ENCODE data around the gene CCDC174.

Gene CCDC174

DNA sequence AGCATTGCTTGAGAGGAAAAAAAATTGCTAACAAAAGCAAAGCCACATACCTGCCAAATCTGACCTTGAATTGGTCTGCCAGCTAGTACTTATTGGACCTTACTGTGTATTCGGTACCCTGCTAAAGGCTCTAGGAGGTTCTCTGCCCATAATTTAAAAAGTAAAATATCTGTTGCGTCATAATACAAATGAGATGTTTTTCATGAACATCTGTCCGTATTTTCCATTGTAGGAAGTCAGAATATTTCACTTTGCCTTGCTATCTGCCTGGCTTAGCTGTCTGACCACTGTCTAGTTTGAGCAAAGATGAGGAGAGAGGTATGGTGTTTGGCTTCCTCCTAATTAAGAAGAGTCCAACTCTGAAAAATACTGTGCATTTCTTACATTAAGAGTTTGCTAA lies 12.6 kb downstream of the CCDC174 start:
- H3K79me2 ChIP-seq (ENCODE audit: insufficient read depth, low read depth): no peaks in the 10 kb centered on the region
- no peak overlapping the region for H3K4me2 ChIP-seq
- no peaks in the 10 kb centered on the region for H4K20me1 ChIP-seq (ENCODE audit: insufficient read depth)
- no peak overlapping the region for H3K27ac ChIP-seq
- no peak overlapping the region for H2AFZ ChIP-seq (ENCODE audit: low read depth)
- no peak overlapping the region for H3K4me3 ChIP-seq (IDR thresholded peaks at IDR 0.05; ENCODE audit: insufficient read depth, low read depth, low read length)
- H3K9ac ChIP-seq: no peak overlapping the region
- H3K36me3 ChIP-seq (ENCODE audit: insufficient read depth): no peaks in the 10 kb centered on the region
- H3K4me1 ChIP-seq (ENCODE audit: low read depth, poor library complexity, severe bottlenecking): no peaks in the 10 kb centered on the region
- H3K27me3 ChIP-seq (ENCODE audit: insufficient read depth, low read depth): no peaks in the 10 kb centered on the region
- TF ChIP-seq, protein P1, sequence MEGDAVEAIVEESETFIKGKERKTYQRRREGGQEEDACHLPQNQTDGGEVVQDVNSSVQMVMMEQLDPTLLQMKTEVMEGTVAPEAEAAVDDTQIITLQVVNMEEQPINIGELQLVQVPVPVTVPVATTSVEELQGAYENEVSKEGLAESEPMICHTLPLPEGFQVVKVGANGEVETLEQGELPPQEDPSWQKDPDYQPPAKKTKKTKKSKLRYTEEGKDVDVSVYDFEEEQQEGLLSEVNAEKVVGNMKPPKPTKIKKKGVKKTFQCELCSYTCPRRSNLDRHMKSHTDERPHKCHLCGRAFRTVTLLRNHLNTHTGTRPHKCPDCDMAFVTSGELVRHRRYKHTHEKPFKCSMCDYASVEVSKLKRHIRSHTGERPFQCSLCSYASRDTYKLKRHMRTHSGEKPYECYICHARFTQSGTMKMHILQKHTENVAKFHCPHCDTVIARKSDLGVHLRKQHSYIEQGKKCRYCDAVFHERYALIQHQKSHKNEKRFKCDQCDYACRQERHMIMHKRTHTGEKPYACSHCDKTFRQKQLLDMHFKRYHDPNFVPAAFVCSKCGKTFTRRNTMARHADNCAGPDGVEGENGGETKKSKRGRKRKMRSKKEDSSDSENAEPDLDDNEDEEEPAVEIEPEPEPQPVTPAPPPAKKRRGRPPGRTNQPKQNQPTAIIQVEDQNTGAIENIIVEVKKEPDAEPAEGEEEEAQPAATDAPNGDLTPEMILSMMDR (conservative IDR thresholded peaks at IDR 0.05; ENCODE audit: low read depth, low read length): no peak

DNA sequence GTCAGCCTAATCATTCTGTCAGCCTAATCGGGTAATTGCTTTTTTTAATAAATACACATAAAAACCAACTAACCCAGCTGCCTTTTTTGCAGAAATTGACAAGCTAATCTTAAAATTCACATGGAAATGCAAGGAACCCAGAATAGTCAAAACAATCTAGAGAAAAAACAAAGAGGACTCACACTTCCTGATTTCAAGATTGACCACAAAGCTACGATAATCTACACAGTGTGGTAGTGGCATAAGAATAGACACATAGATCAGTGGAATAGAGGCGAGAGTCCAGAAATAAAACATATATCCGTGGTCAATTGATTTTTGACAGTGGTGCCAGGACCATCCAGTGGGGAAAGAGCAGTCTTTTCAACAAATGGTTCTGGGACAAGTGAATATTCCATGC lies 21.0 kb downstream of the CCDC174 start:
- TF ChIP-seq, protein P1 (conservative IDR thresholded peaks at IDR 0.05; ENCODE audit: low read depth, low read length): no peak

DNA sequence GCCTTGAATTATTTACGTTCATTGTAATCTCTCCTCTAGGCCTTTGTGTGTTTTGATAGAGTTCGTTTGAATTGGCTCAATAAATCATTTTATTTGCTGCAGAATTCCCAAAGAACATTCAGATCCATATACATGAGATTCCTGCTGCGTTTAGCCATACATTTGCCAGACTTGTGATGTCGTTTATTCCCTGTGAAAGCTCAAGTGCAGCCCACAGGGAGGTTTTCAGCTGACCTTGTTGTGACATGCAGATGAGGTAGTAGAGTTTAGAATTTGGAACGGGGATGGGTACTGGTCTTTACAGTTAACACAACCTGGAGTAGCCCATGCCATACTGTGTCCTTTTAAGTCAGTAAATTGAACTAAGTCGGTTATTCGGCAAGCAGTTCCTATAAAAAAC lies 23.3 kb downstream of the CCDC174 start, which contains the start of gene C3orf20:
TSS of gene C3orf20 (plus strand) at position 301 of the 400 bp plus-strand sequence. CDS start 7,573 bp downstream, outside the sequence.
- H3K4me3 ChIP-seq (IDR thresholded peaks at IDR 0.05; ENCODE audit: insufficient read depth, low read depth, low read length): no peak within 1 kb of the TSS
- H3K79me2 ChIP-seq (ENCODE audit: insufficient read depth, low read depth): no peaks in the 10 kb centered on the region
- TF ChIP-seq, protein P1 (conservative IDR thresholded peaks at IDR 0.05; ENCODE audit: low read depth, low read length): no peak
- no peaks in the 10 kb centered on the region for H3K27me3 ChIP-seq (ENCODE audit: insufficient read depth, low read depth)
- H3K4me1 ChIP-seq (ENCODE audit: low read depth, poor library complexity, severe bottlenecking): no peaks in the 10 kb centered on the region
- H4K20me1 ChIP-seq (ENCODE audit: insufficient read depth): no peaks in the 10 kb centered on the region
- no peaks in the 10 kb centered on the region for H3K36me3 ChIP-seq (ENCODE audit: insufficient read depth)
- no peak within 1 kb of the TSS for H3K4me2 ChIP-seq
- no peak within 1 kb of the TSS for H3K9ac ChIP-seq
- H2AFZ ChIP-seq (ENCODE audit: low read depth): no peak within 1 kb of the TSS
- H3K27ac ChIP-seq: no peak within 1 kb of the TSS

More for the DNA sequence above, 21.0 kb downstream of the CCDC174 start:
- Histone ChIP-seq H3K4me2 (no peak overlapping the region), H3K27ac (no peak overlapping the region), H3K4me3 (IDR thresholded peaks at IDR 0.05; ENCODE audit: insufficient read depth, low read depth, low read length) (no peak overlapping the region), H3K9ac (no peak overlapping the region), H3K27me3 (ENCODE audit: insufficient read depth, low read depth) (no peaks in the 10 kb centered on the region), H4K20me1 (ENCODE audit: insufficient read depth) (no peaks in the 10 kb centered on the region), H3K4me1 (ENCODE audit: low read depth, poor library complexity, severe bottlenecking) (no peaks in the 10 kb centered on the region), H3K79me2 (ENCODE audit: insufficient read depth, low read depth) (no peaks in the 10 kb centered on the region), H2AFZ (ENCODE audit: low read depth) (no peak overlapping the region), H3K36me3 (ENCODE audit: insufficient read depth) (no peaks in the 10 kb centered on the region)

DNA sequence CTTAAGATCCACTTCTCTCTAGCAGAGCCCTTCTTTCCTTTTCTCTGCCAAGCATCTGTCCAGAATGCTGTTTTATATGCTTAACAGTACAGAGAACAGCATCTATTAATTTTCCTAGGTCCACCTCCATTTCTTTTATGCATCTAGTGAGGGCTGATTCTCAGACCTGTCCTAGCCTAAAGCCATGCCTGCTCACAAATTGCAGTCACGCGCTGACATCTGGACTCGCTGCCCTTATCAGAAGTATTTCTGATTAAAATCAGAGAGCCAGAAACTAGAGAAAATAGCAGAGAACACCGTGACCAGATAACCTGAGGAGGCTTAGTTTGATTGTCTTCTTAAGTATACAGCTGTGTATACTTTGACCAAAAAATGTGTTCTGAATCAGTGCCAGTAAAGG lies 25.3 kb downstream of the CCDC174 start:
- Histone ChIP-seq H3K9ac (no peak overlapping the region), H3K4me1 (ENCODE audit: low read depth, poor library complexity, severe bottlenecking) (no peaks in the 10 kb centered on the region)

More for the DNA sequence above, 25.3 kb downstream of the CCDC174 start:
- H3K79me2 ChIP-seq (ENCODE audit: insufficient read depth, low read depth): no peaks in the 10 kb centered on the region
- H2AFZ ChIP-seq (ENCODE audit: low read depth): no peak overlapping the region
- H3K4me3 ChIP-seq (IDR thresholded peaks at IDR 0.05; ENCODE audit: insufficient read depth, low read depth, low read length): no peak overlapping the region
- no peaks in the 10 kb centered on the region for H3K36me3 ChIP-seq (ENCODE audit: insufficient read depth)
- H3K27ac ChIP-seq: no peak overlapping the region
- TF ChIP-seq, protein P1 (conservative IDR thresholded peaks at IDR 0.05; ENCODE audit: low read depth, low read length): no peak
- H4K20me1 ChIP-seq (ENCODE audit: insufficient read depth): no peaks in the 10 kb centered on the region
- no peaks in the 10 kb centered on the region for H3K27me3 ChIP-seq (ENCODE audit: insufficient read depth, low read depth)
- no peak overlapping the region for H3K4me2 ChIP-seq
